ENCODE measurements around the gene KLHDC8A.
A peak's percentile ranks its signal among the peaks of the same experiment; 100 is the strongest.
"Not testable (repeated sequence)": the region's sequence is repeated elsewhere in the genome, so short reads cannot be mapped to it uniquely, and the experiment has no call there.

Gene KLHDC8A, protein sequence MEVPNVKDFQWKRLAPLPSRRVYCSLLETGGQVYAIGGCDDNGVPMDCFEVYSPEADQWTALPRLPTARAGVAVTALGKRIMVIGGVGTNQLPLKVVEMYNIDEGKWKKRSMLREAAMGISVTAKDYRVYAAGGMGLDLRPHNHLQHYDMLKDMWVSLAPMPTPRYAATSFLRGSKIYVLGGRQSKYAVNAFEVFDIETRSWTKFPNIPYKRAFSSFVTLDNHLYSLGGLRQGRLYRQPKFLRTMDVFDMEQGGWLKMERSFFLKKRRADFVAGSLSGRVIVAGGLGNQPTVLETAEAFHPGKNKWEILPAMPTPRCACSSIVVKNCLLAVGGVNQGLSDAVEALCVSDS

DNA sequence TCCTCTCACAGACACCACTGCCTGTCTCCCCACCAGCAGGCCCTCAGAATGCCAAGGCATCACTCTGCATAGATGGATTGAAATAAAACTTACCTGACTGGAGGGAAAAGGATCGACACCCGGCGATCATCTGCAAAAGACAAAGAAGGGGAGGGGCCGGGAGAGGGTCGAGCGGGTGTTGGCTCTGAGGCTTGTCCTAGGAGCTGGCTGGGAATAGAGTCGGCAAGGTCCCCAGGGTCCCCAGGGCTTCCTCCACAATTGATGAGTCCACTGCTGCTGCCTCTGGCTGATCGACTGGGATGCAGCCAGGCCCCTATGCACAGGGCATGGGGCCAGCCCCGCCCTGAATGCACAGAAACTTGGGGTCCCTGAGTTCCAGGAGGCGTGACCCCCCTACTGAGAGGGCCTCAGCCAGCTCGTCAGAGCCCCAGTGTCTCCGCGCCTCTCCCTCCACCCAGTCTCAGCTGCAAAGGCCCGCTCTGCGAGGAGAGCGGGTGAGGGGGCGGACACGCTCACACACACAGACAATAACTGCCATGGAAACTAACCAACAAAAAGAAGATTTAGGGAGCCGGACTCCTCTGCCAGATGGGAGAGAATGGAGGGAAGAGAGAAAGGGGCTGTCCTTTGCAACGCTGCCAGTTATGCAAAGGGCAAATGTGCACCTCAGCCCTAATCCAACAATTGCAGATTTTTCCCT, at the start of gene KLHDC8A:
Gene KLHDC8A (minus strand): TSS at position 483 of the 700 bp plus-strand sequence. CDS start 13,318 bp downstream, outside the sequence.
- no peak for DNase-seq (ENCODE audit: low read depth)
- TF ChIP-seq, protein P1, sequence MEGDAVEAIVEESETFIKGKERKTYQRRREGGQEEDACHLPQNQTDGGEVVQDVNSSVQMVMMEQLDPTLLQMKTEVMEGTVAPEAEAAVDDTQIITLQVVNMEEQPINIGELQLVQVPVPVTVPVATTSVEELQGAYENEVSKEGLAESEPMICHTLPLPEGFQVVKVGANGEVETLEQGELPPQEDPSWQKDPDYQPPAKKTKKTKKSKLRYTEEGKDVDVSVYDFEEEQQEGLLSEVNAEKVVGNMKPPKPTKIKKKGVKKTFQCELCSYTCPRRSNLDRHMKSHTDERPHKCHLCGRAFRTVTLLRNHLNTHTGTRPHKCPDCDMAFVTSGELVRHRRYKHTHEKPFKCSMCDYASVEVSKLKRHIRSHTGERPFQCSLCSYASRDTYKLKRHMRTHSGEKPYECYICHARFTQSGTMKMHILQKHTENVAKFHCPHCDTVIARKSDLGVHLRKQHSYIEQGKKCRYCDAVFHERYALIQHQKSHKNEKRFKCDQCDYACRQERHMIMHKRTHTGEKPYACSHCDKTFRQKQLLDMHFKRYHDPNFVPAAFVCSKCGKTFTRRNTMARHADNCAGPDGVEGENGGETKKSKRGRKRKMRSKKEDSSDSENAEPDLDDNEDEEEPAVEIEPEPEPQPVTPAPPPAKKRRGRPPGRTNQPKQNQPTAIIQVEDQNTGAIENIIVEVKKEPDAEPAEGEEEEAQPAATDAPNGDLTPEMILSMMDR (IDR thresholded peaks at IDR 0.05; ENCODE audit: control insufficient read depth, extremely low read depth, insufficient read depth), result no peak
- no peak within 1 kb of the TSS for H3K4me3 ChIP-seq (ENCODE audit: low read depth, low read length)

DNA sequence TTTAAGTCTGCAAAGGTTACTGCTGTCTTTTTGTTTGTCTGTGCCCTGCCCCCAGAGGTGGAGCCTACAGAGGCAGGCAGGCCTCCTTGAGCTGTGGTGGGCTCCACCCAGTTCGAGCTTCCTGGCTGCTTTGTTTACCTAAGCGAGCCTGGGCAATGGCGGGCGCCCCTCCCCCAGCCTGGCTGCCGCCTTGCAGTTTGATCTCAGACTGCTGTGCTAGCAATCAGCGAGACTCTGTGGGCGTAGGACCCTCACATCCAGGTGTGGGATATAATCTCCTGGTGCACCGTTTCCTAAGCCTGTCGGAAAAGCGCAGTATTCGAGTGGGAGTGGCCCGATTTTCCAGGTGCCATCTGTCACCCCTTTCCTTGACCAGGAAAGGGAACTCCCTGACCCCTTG, 49.5 kb upstream of the KLHDC8A start:
- H3K4me3 ChIP-seq (ENCODE audit: low read depth, low read length); DNase-seq (ENCODE audit: low read depth): not testable (repeated sequence)

DNA sequence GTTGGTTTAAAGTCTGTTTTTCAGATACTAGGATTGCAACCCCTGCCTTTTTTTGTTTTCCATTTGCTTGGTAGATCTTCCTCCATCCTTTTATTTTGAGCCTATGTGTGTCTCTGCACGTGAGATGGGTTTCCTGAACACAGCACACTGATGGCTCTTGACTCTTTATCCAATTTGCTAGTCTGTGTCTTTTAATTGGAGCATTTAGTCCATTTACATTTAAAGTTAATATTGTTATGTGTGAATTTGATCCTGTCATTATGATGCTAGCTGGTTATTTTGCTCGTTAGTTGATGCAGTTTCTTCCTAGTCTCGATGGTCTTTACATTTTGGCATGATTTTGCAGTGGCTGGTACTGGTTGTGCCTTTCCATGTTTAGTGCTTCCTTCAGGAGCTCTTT, 47.8 kb upstream of the KLHDC8A start:
- not testable (repeated sequence) for DNase-seq (ENCODE audit: low read depth); H3K4me3 ChIP-seq (ENCODE audit: low read depth, low read length)

DNA sequence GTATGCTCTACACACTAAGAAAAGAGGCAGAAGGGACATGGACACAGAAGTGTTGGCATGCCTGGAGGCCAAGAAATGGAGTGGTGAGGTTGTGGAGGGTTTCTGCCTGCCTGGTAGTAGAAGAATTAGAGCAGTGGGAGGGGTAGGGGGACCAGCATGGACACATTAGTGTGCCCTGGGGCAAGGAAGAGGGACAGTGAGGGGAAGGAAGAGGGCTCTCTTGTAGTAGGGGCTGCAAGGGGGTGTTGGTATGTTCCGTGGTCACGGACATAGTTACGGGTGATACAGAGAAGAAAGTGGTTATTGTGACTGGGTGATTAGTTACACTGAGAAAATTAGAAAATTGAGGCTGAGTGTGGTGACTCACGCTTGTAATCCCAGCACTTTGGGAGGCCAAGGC, 41.9 kb upstream of the KLHDC8A start:
- no peak for DNase-seq (ENCODE audit: low read depth)
- H3K4me3 ChIP-seq (ENCODE audit: low read depth, low read length), result no peak overlapping the region
- TF ChIP-seq, protein P1 (IDR thresholded peaks at IDR 0.05; ENCODE audit: control insufficient read depth, extremely low read depth, insufficient read depth), result no peak

DNA sequence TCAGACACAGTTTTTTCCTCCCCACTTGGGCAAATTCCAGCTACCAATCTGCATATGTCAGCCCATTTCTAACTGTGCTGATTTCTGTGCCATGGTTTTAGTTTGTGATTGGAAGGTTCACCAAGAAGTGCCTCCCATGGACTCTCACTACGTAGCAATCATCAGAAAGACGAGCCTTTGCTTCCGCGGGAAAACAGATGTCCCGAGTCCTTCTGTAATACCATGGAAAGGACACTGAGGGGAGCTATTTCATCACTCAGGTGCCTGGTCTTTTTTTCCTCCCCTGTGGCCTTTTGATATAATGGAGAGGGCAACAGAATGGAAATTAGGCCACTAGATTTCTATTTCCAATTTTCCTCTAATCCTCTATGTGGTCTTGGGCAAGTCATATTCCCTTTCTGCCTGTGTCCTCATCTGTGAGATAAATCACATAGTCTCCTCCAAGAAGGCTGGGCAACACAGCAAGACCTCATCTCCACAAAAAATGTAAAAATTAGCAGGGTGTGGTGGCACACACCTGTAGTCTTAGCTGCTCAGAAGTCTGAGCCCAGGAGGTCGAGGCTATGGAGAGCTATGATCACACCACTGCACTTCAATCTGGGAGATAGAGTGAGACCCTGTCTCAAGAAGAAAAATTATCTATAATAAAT, 40.4 kb upstream of the KLHDC8A start:
- DNase-seq (ENCODE audit: low read depth), result no peak
- TF ChIP-seq, protein P1 (IDR thresholded peaks at IDR 0.05; ENCODE audit: control insufficient read depth, extremely low read depth, insufficient read depth), result peak; percentile 67
- H3K4me3 ChIP-seq (ENCODE audit: low read depth, low read length), result no peak overlapping the region

DNA sequence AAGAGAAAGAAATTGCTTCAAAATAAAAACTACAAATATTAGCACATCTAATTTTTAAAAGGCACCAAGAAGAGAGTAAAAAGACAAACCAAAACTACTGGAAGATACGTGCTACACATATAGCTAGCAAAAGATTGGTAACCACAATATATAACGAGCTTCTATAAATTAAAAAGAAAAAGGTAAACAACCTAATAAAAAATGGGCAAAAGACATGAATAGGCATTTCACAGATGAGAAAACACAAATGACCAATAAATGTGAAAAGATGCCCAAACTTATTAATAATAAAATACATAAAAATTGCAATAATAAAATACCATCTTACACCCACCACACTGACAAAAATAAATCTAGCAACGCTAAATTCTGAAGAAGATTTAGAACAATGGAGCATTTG, 38.9 kb upstream of the KLHDC8A start:
- no peak for DNase-seq (ENCODE audit: low read depth)
- H3K4me3 ChIP-seq (ENCODE audit: low read depth, low read length), result no peak overlapping the region
- TF ChIP-seq, protein P1 (IDR thresholded peaks at IDR 0.05; ENCODE audit: control insufficient read depth, extremely low read depth, insufficient read depth), result no peak

DNA sequence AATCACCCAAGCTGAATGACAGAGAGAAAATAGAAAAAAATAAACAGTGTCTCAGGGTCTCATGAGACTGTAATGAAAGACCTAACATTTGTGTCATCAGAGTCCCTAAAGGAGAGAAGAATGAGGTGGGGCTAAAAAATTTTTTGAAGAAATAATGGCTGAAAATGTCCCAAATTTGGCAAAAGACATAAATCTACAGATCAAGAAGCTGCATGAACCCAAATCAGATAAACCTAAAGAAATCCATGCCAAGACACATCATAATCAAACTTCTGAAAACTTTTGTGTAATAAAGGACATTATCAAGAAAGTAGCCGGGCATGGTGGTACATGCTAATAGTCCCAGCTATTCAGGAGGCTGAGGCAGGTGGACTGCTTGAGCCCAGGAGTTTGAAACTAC, 35.9 kb upstream of the KLHDC8A start:
- DNase-seq (ENCODE audit: low read depth), result no peak
- H3K4me3 ChIP-seq (ENCODE audit: low read depth, low read length), result no peak overlapping the region
- TF ChIP-seq, protein P1 (IDR thresholded peaks at IDR 0.05; ENCODE audit: control insufficient read depth, extremely low read depth, insufficient read depth), result no peak
